Activated CD4-positive, alpha-beta T cell treated with anti-CD3 and anti-CD28 coated beads, Interleukin-2, amount 10 ng/mL, durations not matched to agents 24 days and 14 days (primary cell): Measurements from ENCODE around the gene VAMP4. TPM values are rescaled to one million over a fixed set of nuclear protein-coding genes. Genes with fewer than 3 reads are reported as not detected.

Source experiments
- DNase-seq: peaks from one replicate; pipeline ENCODE4 v3.0.0; 2022
- H3K27ac Mint-ChIP-seq: one replicate; pipeline ENCODE4 v1.8.0; 2022; ENCODE audit warnings: mild to moderate bottlenecking, mixed read lengths
- H3K27me3 Mint-ChIP-seq: one replicate; pipeline ENCODE4 v1.8.0; 2022; ENCODE audit warnings: mixed read lengths
- H3K36me3 Mint-ChIP-seq: one replicate; pipeline ENCODE4 v1.8.0; 2022; ENCODE audit warnings: low read depth, mild to moderate bottlenecking, mixed read lengths
- H3K4me1 Mint-ChIP-seq: one replicate; pipeline ENCODE4 v1.8.0; 2021; ENCODE audit warnings: mixed read lengths
- H3K4me3 Mint-ChIP-seq: one replicate; pipeline ENCODE4 v1.8.0; 2022; ENCODE audit warnings: mild to moderate bottlenecking, moderate library complexity, mixed read lengths
- H3K9me3 Mint-ChIP-seq: one replicate; pipeline ENCODE4 v1.8.0; 2021; ENCODE audit warnings: mixed read lengths
- intact Hi-C: fragments of 100-400 bp; cut with micrococcal nuclease; formaldehyde crosslinking; loops from one replicate; pipeline ENCODE4 v1.15.1; 2023
- total RNA-seq: library from RNA; stranded (reverse); gene quantifications from 2 replicates; pipeline ENCODE4 v1.2.3, GENCODE V29; 2022

Gene VAMP4
- total RNA-seq, result 7.7 TPM in 2 replicates

- intact Hi-C loops, result loop anchor here (1.0 to 5.0 kb wide), 9 partner anchors 39 to 1850 kb away; partner anchors contain the start of genes DNM3, METTL13 and SCYL3
- H3K27ac Mint-ChIP-seq, result peak within 1 kb of the TSS; percentile 100
- H3K27me3 Mint-ChIP-seq, result no peaks in the 10 kb centered on the region
- peaks cover 7% of the 10 kb centered on the region for H3K36me3 Mint-ChIP-seq
- peaks cover 51% of the 10 kb centered on the region for H3K4me1 Mint-ChIP-seq
- peak within 1 kb of the TSS; percentile 100 for H3K4me3 Mint-ChIP-seq
- DNase-seq, result peak; percentile 95
- no peaks in the 10 kb centered on the region for H3K9me3 Mint-ChIP-seq
These were observed at the start of gene VAMP4 for GRCh38 chr1:171741872-171742576. TSS of gene VAMP4 (minus strand) at chr1:171742065. CDS start at chr1:171738414, 3,651 bp downstream.

DNA sequence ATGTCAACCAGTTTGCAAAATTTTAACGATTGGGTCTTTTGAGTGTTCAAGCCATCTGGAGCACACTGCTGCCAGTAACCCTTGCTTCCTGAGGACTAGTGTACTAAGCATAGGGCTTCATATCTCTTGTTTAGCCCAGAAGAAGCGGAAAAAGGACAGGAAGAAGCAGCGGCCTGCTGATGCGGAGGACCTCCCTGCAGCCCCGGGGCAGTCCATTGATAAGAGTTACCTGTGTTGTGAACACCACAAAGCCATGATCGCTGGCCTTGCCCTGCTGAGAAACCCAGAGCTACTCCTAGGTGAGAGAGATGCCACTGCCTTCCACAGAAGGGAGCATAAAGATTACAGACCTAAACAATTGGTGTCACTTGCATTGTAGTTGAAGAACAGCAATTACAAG, 48.5 kb upstream of the VAMP4 start:
- no peaks in the 10 kb centered on the region for H3K9me3 Mint-ChIP-seq
- intact Hi-C loops, result no loop called here
- H3K27me3 Mint-ChIP-seq, result no peaks in the 10 kb centered on the region
- H3K27ac Mint-ChIP-seq, result no peak overlapping the region
- no peak overlapping the region for H3K4me3 Mint-ChIP-seq
- DNase-seq, result no peak
- H3K36me3 Mint-ChIP-seq, result peaks cover 85% of the 10 kb centered on the region
- H3K4me1 Mint-ChIP-seq, result peaks cover 43% of the 10 kb centered on the region

GRCh38 chr1:171788696-171789095, 46.8 kb upstream of the VAMP4 start:
- no peaks in the 10 kb centered on the region for H3K27me3 Mint-ChIP-seq
- intact Hi-C loops, result no loop called here
- H3K9me3 Mint-ChIP-seq, result no peaks in the 10 kb centered on the region
- H3K27ac Mint-ChIP-seq, result no peak overlapping the region
- DNase-seq, result no peak
- no peak overlapping the region for H3K4me3 Mint-ChIP-seq
- H3K36me3 Mint-ChIP-seq, result peaks cover 83% of the 10 kb centered on the region
- peaks cover 42% of the 10 kb centered on the region for H3K4me1 Mint-ChIP-seq

GRCh38 chr1:171787686-171788480, 46.0 kb upstream of the VAMP4 start:
- Mint-ChIP-seq H3K9me3 (no peaks in the 10 kb centered on the region), H3K27ac (no peak overlapping the region), H3K36me3 (peaks cover 79% of the 10 kb centered on the region), H3K4me1 (peaks cover 45% of the 10 kb centered on the region), H3K4me3 (no peak overlapping the region), H3K27me3 (no peaks in the 10 kb centered on the region)
- intact Hi-C loops, result no loop called here
- no peak for DNase-seq

GRCh38 chr1:171786534-171786933, 44.7 kb upstream of the VAMP4 start:
- no peaks in the 10 kb centered on the region for H3K27me3 Mint-ChIP-seq
- no peaks in the 10 kb centered on the region for H3K9me3 Mint-ChIP-seq
- intact Hi-C loops, result no loop called here
- H3K36me3 Mint-ChIP-seq, result peaks cover 75% of the 10 kb centered on the region
- no peak overlapping the region for H3K4me3 Mint-ChIP-seq
- no peak for DNase-seq
- H3K4me1 Mint-ChIP-seq, result peaks cover 51% of the 10 kb centered on the region
- H3K27ac Mint-ChIP-seq, result peak overlapping the region; percentile 87

GRCh38 chr1:171785766-171786165, 43.9 kb upstream of the VAMP4 start:
- Mint-ChIP-seq H3K4me3 (peak overlapping the region; percentile 78), H3K27me3 (no peaks in the 10 kb centered on the region), H3K9me3 (no peaks in the 10 kb centered on the region), H3K4me1 (peaks cover 53% of the 10 kb centered on the region), H3K36me3 (peaks cover 71% of the 10 kb centered on the region), H3K27ac (peak overlapping the region; percentile 87)
- intact Hi-C loops, result no loop called here
- DNase-seq, result no peak

GRCh38 chr1:171784784-171785183, 42.9 kb upstream of the VAMP4 start:
- H3K4me3 Mint-ChIP-seq, result peak overlapping the region; percentile 78
- H3K27me3 Mint-ChIP-seq, result no peaks in the 10 kb centered on the region
- peaks cover 58% of the 10 kb centered on the region for H3K4me1 Mint-ChIP-seq
- DNase-seq, result peak; percentile 74
- intact Hi-C loops, result loop anchor here (5.0 kb wide), 2 partner anchors 137 to 472 kb away; partner anchors contain the start of gene FMO4
- H3K27ac Mint-ChIP-seq, result peak overlapping the region; percentile 87
- no peaks in the 10 kb centered on the region for H3K9me3 Mint-ChIP-seq
- peaks cover 64% of the 10 kb centered on the region for H3K36me3 Mint-ChIP-seq

- H3K27ac Mint-ChIP-seq, result peak overlapping the region; percentile 87
- H3K36me3 Mint-ChIP-seq, result peaks cover 56% of the 10 kb centered on the region
- intact Hi-C loops, result loop anchor here (5.0 kb wide), 2 partner anchors 137 to 472 kb away; partner anchors contain the start of gene FMO4
- H3K27me3 Mint-ChIP-seq, result no peaks in the 10 kb centered on the region
- H3K4me1 Mint-ChIP-seq, result peaks cover 53% of the 10 kb centered on the region
- DNase-seq, result no peak
- H3K4me3 Mint-ChIP-seq, result peak overlapping the region; percentile 98
- H3K9me3 Mint-ChIP-seq, result no peaks in the 10 kb centered on the region
These were observed 42.1 kb upstream of the VAMP4 start for GRCh38 chr1:171783816-171784530.

GRCh38 chr1:171781176-171781875, 39.5 kb upstream of the VAMP4 start, which contains the start of gene METTL13:
TSS of gene METTL13 (plus strand) at chr1:171781660. CDS start at chr1:171781968, 308 bp downstream.
- H3K36me3 Mint-ChIP-seq, result peaks cover 32% of the 10 kb centered on the region
- no peaks in the 10 kb centered on the region for H3K9me3 Mint-ChIP-seq
- peak within 1 kb of the TSS; percentile 94 for H3K27ac Mint-ChIP-seq
- intact Hi-C loops, result loop anchor here (1.0 to 5.0 kb wide), 8 partner anchors 13 to 1889 kb away; partner anchors contain the start of genes DNM3, FMO4, PRRC2C and SCYL3
- peak; percentile 100 for DNase-seq
- H3K4me3 Mint-ChIP-seq, result peak within 1 kb of the TSS; percentile 98
- peaks cover 45% of the 10 kb centered on the region for H3K4me1 Mint-ChIP-seq
- no peaks in the 10 kb centered on the region for H3K27me3 Mint-ChIP-seq

DNA sequence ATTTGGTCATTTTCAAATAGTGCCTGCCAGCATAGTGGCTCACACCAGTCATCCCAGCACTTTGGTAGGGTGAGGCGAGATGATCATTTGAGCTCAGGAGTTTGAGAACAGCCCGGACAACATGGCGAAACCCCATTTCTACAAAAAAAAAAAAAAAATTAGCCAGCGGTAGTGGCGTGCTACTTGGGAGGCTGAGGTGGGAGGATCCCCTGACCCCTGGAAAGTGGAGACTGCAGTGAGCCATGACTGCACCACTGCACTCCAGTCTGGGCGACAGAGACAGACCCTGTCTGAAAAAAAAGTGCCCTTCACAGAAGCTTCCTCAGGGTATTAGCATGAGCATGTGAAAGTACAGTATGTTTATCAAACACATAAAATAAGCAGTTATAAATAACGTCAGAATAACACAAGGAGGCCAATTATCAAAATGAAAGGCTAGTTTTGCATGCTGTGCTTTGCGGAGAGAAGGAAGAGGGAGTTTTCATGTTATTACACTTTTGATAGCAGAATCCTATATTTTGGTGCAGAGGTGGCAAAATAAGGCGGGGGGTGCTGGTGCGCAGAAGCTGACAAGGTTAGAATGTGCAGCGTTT, 38.8 kb upstream of the VAMP4 start:
- Mint-ChIP-seq H3K4me3 (peak overlapping the region; percentile 98), H3K27ac (peak overlapping the region; percentile 94), H3K9me3 (no peaks in the 10 kb centered on the region), H3K4me1 (peaks cover 39% of the 10 kb centered on the region), H3K36me3 (peaks cover 26% of the 10 kb centered on the region), H3K27me3 (peaks cover 3% of the 10 kb centered on the region)
- intact Hi-C loops, result loop anchor here (1.0 to 5.0 kb wide), 8 partner anchors 14 to 1888 kb away; partner anchors contain the start of genes DNM3, FMO4, PRRC2C and SCYL3
- peak; percentile 66 for DNase-seq

DNA sequence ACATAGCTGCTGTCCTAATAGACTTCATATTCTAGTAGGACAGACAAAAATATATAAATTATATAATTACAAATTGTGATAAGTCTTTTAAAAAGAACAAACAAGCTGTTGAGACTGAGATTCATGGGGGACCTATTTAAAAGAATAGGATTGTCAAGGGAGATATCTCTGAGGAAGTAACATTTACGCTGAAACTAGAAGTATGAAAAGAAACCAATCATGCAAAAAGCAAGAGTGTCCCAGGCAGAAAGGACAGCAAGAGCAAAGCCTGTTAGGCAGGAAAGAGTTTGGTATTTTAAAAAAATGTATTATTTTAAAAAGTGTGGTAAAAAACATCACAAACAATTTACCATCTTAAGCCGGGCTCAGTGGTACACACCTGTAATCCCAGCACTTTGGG, 30.4 kb upstream of the VAMP4 start:
- H3K4me1 Mint-ChIP-seq, result peaks cover under 1% of the 10 kb centered on the region
- no peaks in the 10 kb centered on the region for H3K9me3 Mint-ChIP-seq
- H3K27ac Mint-ChIP-seq, result no peak overlapping the region
- H3K4me3 Mint-ChIP-seq, result no peak overlapping the region
- intact Hi-C loops, result no loop called here
- peaks cover 25% of the 10 kb centered on the region for H3K27me3 Mint-ChIP-seq
- DNase-seq, result no peak
- H3K36me3 Mint-ChIP-seq, result no peaks in the 10 kb centered on the region

- DNase-seq, result no peak
- no peak overlapping the region for H3K27ac Mint-ChIP-seq
- H3K27me3 Mint-ChIP-seq, result peaks cover 24% of the 10 kb centered on the region
- H3K4me1 Mint-ChIP-seq, result no peaks in the 10 kb centered on the region
- H3K4me3 Mint-ChIP-seq, result no peak overlapping the region
- no peaks in the 10 kb centered on the region for H3K9me3 Mint-ChIP-seq
- intact Hi-C loops, result no loop called here
- no peaks in the 10 kb centered on the region for H3K36me3 Mint-ChIP-seq
These were observed 27.9 kb upstream of the VAMP4 start for GRCh38 chr1:171769754-171770153.

GRCh38 chr1:171769171-171769570, 27.3 kb upstream of the VAMP4 start:
- intact Hi-C loops, result no loop called here
- no peak overlapping the region for H3K4me3 Mint-ChIP-seq
- no peaks in the 10 kb centered on the region for H3K36me3 Mint-ChIP-seq
- peaks cover 25% of the 10 kb centered on the region for H3K27me3 Mint-ChIP-seq
- DNase-seq, result no peak
- H3K4me1 Mint-ChIP-seq, result no peaks in the 10 kb centered on the region
- H3K9me3 Mint-ChIP-seq, result no peaks in the 10 kb centered on the region
- H3K27ac Mint-ChIP-seq, result no peak overlapping the region
